Left colon (tissue), 2 donors: ENCODE results near the gene ANKRD11. TPM values are rescaled to one million over a fixed set of nuclear protein-coding genes. Genes with fewer than 3 reads are reported as not detected.
"Not testable (repeated sequence)": the region's sequence is repeated elsewhere in the genome, so short reads cannot be mapped to it uniquely, and the experiment has no call there.

Experiments used
- ATAC-seq: fragments of 200-7000 bp; cut with Tn5 transposase; one replicate; pipeline ENCODE4 v1.9.1; 2020; ENCODE audit warnings: mild to moderate bottlenecking, moderate library complexity
- DNase-seq, 2 donors: peaks; one replicate each; pipeline ENCODE4 v3.0.0-alpha.2; 2020
- intact Hi-C, 2 donors: fragments of 100-400 bp; cut with DNase I in 1 of 2; cut with micrococcal nuclease in 1 of 2; formaldehyde crosslinking; loops; one replicate each; pipeline versions ENCODE4 v1.11.2 to v1.14.0; 2022; cut with DNase I, micrococcal nuclease
- total RNA-seq, 2 donors: library from RNA; stranded (reverse); fragmentation: NEBNext Ultra II Directional; extraction: Animal tissue kit (Norgen Biotek cat#: 25700); gene quantifications; one replicate each; pipeline ENCODE4 v1.2.1, GENCODE V29; 2021
- donor health status: DM: no; HTN: no; CAD: no.
- donor health status: DM: yes; HTN: yes; CAD: no.

The ANKRD11 gene
- total RNA-seq, 2 donors from 2014 or later = 82.5 to 135 TPM

GRCh38 chr16:89422905-89423630 is 67.3 kb downstream of the ANKRD11 start:
- intact Hi-C loops = no loop called here
- ATAC-seq = peak; percentile 45
- DNase-seq = no peak

DNA sequence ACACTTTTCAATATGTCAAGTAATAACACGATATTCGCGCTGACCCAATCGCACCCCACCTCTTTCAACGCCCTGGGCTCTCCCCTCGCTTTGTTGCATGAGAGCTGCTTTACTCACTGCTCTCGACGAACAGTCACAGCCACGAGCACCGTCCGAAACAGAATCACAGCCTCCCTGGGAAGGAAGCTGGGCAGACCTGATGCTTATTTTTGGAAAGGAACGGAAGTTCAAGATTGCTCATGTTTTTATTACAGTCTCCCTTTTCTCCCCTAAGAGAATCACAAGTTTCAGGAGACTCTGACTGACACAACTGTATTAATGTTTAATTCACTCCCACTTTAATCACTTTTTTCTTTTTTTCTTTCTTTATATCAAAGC is 67.8 kb downstream of the ANKRD11 start:
- intact Hi-C loops = no loop called here
- no peak for ATAC-seq
- no peak for DNase-seq

DNA sequence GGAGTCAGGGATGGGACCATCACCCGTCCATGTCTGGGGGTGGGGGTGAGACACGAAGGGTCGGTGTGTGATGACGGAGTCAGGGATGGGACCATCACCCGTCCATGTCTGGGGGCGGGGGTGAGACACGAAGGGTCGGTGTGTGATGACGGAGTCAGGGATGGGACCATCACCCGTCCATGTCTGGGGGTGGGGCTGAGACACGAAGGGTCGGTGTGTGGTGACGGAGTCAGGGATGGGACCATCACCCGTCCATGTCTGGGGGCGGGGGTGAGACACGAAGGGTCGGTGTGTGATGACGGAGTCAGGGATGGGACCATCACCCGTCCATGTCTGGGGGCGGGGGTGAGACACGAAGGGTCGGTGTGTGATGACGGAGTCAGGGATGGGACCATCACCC is 69.1 kb downstream of the ANKRD11 start:
- ATAC-seq, DNase-seq, intact Hi-C loops: not testable (repeated sequence)

DNA sequence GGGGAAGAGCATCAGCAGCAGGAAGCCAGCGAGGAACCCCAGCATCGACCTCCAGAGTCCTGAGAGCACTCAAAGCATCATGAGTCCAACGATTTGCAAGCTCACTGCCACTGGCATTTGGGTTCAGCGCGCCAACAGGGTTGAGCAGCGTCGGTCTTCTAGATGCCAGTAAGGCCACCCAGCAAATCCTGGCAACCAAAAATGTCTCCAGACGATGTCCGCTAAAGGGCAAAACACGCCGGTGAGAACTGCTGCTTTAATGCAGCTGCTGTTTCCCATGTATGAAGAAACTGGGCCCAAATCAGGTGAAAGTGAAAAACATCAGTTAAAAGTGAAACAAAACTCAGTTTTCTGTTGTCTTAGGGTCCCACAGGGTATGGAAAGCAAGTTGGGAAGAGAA is 70.2 kb downstream of the ANKRD11 start:
- DNase-seq = no peak
- intact Hi-C loops = no loop called here
- ATAC-seq = no peak

DNA sequence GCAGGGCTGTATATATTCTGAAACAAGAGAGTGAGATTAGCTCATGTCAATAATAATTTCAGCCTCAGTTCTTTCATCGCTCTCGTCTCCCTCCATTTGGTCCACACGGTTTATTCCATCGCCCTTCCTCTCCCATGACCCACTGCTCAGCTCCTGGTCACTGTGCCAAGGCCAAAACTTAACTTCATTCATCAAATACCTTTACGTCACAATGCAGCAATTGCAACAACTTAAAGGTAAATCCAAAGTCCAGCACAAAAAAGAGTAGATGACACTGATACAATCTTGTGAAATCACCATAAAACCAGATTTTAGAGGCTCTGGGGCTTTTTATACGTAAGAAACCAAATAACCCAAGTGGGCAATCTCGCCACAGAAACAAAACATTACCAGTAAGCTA is 72.0 kb downstream of the ANKRD11 start:
- intact Hi-C loops = no loop called here
- no peak for DNase-seq
- no peak for ATAC-seq

- intact Hi-C loops = no loop called here
- DNase-seq (no peak), ATAC-seq (peak; percentile 91)
These were observed 73.0 kb downstream of the ANKRD11 start for GRCh38 chr16:89417352-89417751.

DNA sequence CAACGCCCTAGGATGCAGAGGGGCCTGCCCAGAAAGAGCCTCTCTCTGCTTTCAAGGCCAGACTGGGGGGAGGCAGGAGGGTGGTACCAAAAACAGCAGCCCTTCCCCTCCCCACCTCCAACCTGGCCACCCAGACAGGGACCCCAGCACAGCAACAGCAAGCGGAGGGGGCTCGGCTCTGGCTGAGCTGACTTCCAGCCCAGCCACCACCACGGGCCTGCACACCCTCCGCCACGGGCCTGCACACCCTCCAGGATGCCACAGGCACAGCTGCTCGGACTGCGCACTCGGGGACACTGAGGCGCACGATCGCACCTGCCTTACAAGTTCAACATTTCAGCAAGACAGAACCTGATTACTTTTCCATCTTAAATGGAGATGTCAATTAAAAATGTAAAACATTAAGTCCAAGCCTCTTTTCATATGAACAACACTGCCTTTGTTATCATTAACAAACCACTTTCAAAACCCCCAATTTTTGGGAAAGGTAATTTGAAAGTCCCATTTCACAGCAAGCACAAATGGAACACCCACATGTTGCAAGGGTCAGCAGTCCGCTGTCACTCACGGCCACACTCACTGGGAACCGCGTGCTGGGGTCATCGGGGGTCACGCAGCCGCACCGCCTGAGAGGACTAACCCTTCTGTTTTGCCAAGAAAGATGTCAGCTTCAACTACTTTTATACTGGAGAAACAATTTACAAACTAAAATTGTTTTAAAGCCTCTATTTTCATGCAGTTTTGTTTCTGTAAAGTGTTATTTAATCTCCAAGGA is 76.4 kb downstream of the ANKRD11 start:
- intact Hi-C loops = no loop called here
- ATAC-seq (no peak), DNase-seq (no peak)

DNA sequence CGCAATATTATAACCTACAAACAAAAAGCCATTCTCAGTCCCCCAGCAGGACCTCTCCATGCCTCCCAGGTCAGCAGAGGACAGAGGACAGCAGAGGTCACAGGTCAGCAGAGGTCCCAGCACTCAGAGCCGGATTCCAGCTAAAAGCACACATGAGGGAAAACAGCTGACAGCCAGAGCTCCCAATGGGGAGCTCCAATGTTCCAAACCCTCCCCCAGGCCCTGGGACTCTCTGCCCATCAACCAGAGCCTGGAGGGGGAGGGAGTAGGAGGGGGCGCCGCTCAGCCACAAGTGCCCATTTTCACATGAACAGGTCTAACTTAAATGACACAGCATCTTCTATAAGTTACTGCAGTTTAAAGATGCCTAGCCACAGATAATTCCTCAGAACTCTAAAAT is 77.5 kb downstream of the ANKRD11 start:
- DNase-seq (no peak), ATAC-seq (no peak)
- intact Hi-C loops = no loop called here

- ATAC-seq (no peak), DNase-seq (no peak)
- intact Hi-C loops = no loop called here
These were observed 79.0 kb downstream of the ANKRD11 start for GRCh38 chr16:89411335-89411850.

- peak; percentile 90 for ATAC-seq
- DNase-seq = peak; percentile 61 to 71
These were observed 79.5 kb downstream of the ANKRD11 start for GRCh38 chr16:89410794-89411309.

GRCh38 chr16:89410322-89410721 is 80.0 kb downstream of the ANKRD11 start:
- no peak for ATAC-seq
- intact Hi-C loops = no loop called here
- DNase-seq = no peak

More at GRCh38 chr16:89410794-89411309, 79.5 kb downstream of the ANKRD11 start:
- intact Hi-C loops = no loop called here

GRCh38 chr16:89409161-89409711 is 81.1 kb downstream of the ANKRD11 start:
- no peak for ATAC-seq
- intact Hi-C loops = no loop called here
- DNase-seq = no peak

DNA sequence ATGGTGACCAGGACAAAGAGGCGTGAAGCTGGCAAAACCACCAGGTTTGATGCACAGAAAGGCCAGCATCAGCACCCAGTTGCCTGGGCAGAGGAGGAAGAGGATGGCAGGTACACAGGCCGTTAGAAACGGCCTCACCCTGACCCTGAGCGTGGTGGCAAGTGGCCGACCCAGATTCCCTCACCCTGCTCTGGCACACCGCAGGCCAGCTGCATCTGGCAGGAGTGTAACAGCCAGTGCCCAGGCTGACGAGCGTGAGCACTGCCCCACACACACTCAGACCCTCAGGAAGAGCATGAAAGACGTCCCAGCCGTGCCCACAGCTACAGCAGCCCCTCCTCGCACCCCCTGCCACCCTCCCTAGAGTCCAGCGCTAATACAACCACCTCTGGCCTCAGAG is 82.0 kb downstream of the ANKRD11 start:
- no peak for ATAC-seq

GRCh38 chr16:89407925-89408300 is 82.4 kb downstream of the ANKRD11 start:
- DNase-seq (no peak), ATAC-seq (peak; percentile 1)
- intact Hi-C loops = no loop called here

More for the DNA sequence above, 82.0 kb downstream of the ANKRD11 start:
- intact Hi-C loops = no loop called here
- no peak for DNase-seq

DNA sequence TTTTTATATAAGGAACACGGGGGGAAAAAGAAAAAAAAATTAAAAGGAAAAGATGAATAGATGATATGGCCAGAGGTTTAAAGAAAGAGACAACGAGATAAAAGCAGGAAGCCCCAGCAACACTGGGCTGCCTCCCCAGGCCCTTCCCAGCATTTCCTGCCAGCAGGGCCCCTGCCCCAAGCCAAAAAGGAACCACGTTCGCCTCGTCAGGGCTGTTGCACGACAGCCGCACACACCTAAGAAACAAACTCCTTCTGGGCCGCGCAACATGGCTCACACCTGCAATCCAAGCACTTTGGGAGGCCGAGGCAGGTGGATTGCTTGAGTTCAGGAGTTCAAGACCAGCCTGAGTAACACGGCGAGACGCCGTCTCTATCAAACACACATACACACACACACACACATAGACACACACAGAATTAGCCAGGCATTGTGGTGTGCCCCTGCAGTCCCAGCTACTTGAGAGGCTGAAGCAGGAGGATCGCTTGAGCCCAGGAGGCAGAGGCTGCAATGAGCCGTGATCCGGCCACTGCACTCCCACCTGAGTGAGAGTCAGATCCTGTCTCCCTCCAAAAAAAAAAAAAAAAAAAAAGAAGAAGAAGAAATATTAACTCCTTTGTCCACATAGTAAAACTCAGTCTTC is 83.0 kb downstream of the ANKRD11 start:
- ATAC-seq (no peak), DNase-seq (no peak)
- intact Hi-C loops = no loop called here

DNA sequence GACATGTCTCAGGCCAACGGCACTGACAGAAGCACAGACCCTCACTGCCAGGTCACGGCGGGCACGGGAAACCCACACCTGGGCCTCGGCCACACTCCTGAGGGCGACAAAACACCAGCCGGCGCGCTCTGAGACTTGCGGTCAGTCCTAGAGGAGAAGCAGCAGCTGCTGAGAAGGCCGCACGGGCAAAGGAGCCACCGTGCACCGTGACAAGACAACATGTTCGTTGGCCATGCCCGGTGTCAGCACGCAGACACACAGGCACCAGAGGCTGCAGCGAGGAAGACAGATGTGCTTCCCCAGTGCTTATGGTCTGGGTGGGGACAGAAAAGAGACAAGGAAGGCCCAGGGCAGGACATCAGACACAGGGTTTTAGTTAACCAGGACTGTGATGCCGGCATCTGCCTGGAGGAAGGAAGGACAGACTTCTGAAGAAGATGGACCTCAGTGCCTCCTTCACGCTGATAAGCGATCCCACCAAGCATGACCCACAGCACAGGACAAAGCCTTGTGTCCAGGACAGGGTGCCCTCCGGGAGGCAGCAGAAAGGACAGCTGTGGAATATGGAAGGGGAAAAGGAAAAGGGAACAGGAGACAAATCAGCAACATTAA is 84.0 kb downstream of the ANKRD11 start:
- ATAC-seq = no peak
- no peak for DNase-seq
- intact Hi-C loops = no loop called here

GRCh38 chr16:89404561-89404960 is 85.8 kb downstream of the ANKRD11 start:
- DNase-seq (peak in 1 of 2 donors; percentile 61), ATAC-seq (peak; percentile 85)
- intact Hi-C loops = no loop called here

DNA sequence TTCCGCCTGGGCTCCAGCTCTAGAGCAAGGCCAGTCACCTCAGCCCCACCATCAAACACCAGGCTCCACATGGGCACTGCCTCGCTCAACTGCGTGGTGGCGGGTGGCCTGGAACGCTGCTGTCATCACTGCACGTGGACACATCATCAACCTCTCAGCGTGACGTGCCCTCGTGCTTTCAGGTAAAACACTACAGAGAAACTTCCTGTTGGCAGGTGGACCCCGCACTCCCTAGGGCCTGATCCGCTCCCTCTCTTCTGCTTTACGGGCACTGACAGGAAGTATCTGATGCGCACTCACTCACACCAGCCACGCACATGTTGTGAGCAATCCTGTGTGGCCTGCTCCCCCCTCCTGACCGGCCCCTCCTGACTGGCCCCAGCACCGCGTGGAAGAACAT is 87.4 kb downstream of the ANKRD11 start:
- intact Hi-C loops = no loop called here
- no peak for ATAC-seq
- no peak for DNase-seq
